GM21737 (cell line): ENCODE results near the gene ALS2CL.
"Not testable (repeated sequence)": the region's sequence is repeated elsewhere in the genome, so short reads cannot be mapped to it uniquely, and the experiment has no call there.

Source experiments
- ATAC-seq: cut with Tn5 transposase; IDR thresholded peaks from one replicate; pipeline ENCODE4 v1.9.1; 2021; ENCODE audit warnings: mild to moderate bottlenecking, moderate library complexity; ENCODE audit not compliant: unreplicated experiment

Gene ALS2CL

GRCh38 chr3:46705022-46705530, 11.6 kb upstream of the ALS2CL start:
- ATAC-seq: no peak

DNA sequence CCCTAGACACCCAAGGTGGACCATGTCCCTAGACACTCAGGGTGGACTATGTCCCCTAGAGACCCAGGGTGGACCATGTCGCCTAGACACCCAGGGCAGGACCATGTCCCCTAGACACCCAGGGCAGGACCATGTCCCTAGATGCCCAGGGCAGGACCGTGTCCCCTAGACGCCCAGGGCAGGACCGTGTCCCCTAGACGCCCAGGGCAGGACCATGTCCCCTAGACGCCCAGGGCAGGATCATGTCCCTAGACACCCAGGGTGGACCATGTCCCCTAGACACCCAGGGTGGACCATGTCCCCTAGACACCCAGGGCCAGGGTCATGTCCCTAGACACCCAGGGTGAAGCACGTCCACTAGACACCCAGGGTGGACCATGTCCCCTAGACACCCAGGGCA, 10.9 kb upstream of the ALS2CL start:
- ATAC-seq: not testable (repeated sequence)

- ATAC-seq: no peak
These were observed 9.6 kb upstream of the ALS2CL start for GRCh38 chr3:46703013-46703520.

DNA sequence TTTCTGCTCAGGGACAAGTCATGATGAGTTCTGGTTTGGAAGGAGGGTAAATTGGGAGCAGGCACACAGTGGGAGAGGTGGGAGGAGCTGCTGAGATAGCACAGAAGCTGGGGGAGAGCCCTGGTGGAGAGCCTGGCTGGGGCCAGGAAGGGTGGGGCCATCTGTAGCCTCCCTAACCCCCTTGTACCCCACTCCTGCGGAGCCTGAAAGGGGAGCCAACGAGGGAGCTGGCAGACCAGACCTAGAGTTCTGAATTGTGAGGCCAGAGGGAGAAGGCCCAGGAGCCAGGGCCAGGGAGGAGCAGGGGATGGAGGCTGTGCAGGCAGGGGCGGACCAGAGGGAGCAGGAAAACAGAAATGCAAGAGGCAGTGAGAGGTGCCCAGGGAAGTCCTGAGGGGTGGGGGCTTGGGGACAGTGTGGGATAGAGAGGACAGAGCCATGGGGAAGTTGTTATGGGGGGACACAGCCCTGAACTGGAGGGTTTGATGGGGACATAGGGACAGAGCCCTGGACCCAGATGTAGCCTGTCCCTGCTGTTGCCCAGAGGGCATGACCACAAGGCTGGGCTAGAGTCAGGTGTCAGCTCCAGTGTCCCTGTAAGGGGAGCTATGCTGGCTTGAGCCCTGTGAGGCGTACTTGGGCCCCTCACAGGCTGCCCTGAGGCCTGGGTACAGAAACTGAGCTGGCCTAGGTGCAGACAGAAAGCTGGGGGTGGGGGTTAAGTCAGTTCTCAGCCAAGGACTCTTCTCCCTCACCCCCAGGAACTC, 8.9 kb upstream of the ALS2CL start:
- ATAC-seq: no peak

DNA sequence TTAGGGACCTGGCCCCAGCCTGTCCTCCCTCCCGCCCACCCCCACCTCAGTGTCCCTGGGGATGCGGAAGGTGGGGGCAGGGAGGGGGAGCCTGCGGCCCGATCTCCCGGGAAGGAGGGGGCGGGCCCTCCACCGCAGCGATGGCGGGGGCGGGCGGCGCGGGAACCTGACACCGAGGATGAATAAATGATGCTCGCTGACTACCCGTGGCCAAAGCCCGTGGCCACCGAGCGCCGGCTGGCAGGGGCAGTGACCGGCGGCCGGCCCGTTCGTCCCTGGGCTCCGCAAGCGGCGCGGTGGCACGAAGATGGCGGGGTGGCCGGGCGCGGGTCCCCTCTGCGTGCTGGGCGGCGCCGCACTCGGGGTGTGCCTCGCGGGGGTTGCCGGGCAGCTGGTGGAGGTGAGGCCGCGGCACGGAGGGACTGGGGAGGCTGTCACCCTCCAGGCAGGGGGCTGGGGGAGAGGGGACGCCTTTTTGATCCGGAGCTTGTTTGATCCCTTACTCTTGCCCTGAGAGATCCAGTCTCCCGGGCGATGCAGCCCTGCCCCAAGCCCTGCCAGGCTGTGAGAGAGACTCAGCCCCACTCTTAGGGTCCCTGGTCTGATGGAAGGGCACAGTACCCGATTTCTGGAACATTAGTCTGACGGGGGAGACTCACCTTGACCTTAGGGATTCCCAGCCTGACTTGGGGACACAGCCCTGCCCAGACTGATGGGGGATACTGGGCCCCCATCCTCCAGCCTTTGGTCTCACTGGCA, 7.9 kb upstream of the ALS2CL start, which contains the start of gene TMIE:
Gene TMIE, plus strand, starts transcription at position 212 of the 759 bp plus-strand sequence. Its CDS starts 96 bp downstream, at position 308.
- ATAC-seq: no peak

DNA sequence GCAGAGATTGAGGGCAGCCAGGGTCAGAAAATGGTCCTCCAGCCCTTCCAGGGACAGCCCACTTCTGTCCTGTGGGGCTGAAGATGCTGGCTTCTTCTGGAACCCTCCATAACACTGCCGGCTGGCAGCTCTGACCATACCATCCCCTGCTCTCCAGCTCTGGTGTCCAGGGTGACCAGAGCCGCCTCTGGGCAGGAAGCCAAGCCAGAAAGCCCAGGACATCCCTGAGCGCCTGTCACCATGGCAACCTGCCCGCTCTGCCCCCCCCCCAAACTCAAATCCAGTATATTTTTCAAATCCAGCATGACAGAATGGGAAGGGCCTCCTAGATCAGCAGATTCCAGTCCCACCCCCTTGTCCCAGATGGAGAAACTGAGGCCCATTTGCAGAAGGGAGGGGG, 7.3 kb upstream of the ALS2CL start:
- ATAC-seq: no peak

DNA sequence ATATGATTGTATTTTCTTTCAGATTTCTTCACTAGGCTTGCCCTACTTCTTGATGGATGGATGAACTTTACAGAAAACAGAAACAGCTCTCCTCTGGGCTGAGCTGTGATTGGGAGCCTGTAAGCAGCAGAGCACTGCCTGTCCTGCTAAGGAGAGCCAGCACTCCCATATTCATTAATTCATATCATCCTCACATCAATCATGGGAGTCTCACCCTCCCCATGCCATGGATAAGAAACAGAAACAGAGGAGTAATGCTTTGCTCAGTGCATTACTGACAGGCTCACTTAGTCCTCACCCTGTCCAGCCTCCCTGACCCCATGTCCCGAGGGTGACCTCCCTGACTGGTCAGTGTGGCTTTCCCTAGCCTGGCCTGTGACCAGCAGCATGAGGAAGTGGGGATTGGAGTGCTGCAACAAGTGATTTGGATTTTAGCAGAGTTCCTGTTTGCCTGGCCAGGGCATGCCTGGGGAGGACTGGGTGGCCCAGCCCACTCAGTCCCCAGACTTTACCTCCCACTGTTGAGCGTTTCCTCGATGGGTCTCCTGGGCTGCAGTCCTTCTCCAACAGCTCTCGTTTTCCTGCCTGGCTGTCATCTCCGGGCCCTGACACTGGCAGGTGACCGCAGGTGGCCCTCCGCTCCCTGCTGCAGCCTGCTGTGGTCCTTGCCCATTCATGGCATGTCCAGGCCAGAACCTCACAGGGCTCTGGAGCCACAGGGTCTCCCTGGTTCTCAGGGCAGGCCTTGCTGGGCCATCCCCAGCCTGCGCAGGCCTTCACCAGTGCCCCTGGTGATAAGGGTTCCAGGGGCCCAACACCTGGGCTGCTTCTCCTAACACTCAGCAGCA, 6.4 kb upstream of the ALS2CL start:
- no peak for ATAC-seq

- no peak for ATAC-seq
These were observed 2.7 kb upstream of the ALS2CL start for GRCh38 chr3:46695962-46696894.

DNA sequence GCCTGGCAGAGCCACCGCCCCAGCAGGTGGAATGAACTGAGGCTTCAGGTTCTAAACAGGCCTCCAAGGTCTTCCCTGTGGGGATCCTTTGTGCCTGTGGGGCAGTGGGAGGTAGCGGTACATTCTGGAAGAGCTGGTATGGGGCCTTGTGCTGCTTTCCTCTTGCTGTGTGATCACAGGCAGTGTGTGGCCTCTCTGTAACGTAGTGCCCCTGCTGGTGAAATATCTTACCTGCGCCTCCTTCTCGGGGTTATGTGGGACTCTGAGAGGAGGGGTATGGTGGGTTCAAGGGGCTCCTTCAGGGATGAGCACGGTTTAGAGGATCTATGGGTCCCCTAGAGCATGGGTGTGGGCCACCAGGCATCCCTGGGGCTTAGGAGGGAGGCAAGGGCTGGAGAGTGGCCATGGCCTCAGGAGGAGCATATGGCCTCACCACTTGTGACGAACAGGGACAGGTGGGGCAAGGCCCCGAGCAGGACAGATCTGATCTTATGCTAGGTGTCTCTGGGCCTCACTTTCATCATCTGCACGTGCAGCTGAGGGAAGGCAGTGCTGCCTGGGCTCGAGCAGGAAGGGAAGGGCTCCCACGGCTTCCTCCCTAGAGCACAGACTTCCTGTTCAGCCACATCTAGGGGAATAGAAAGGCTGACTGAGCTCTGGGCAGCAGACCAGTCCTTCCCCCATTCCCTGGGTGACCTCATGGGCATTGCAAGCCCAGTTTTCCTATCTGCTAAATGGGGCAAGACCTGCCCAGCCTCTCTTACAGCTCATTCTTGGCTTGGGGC, 1.9 kb upstream of the ALS2CL start:
- ATAC-seq: no peak

GRCh38 chr3:46694520-46694919, 1.0 kb upstream of the ALS2CL start:
- ATAC-seq: no peak

- ATAC-seq: no peak
These were observed 380 bp upstream of the ALS2CL start for GRCh38 chr3:46693892-46694226.

DNA sequence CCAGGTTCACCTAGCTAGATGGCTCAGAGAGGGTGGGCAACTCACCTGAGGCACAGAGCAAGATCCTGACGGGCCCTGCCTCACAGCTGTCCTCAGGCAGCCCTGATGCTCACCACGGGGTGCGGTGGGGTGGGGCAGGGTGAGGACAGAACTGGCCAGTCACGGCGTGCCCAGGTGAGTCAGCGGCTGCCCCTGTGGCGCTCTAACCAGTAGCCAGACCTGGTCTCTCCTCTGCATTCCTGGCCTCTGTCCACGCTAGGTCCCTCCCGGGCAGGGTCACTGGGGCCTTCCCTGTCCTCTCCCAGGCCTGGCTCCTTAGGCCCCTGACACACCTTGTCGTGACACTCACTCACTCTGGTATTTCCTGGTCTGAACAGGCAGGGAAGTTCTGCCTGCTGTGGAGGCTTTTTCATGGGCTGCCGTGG, 901 bp downstream of the ALS2CL start:
- ATAC-seq: no peak

DNA sequence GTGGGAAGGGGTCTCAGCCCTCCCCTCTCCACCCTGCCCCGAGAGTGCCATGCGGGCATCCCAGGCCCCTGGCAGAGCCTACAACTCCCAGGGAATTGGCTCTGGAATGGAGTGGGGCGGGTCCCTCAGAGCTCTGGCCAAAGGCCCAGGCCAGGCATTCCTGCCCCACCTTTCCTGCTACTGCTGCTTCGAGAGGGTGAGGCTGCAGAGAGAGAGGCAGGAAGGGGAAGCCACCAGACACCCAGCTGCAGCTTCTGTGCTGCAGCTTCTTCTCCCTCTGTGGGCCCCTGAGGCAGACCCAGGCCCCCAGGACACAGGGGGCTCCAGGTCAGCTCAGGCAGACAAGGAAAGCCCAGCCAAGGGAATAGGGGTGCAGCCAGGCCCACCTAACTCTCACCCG, 2.7 kb downstream of the ALS2CL start:
- ATAC-seq: no peak

DNA sequence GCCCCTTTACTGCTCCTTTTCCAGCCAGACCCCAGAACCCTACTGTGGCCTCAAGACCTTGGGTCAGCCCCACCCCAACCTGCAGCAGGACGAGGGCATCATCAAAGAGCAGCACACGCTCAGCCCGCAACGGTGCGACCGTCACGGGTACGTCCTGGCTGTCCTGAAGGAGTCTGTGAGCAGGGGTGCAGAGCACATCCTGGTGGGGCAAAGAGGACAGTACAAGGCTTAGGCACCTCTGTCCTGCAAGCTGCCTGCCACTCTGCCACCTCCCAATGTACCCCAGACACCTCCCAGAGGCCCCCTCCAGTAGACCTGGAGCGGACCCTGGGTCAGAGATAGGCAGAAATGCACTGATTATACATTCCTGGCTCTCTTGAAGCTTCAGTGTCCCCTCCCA, 8.0 kb downstream of the ALS2CL start:
- ATAC-seq: no peak

DNA sequence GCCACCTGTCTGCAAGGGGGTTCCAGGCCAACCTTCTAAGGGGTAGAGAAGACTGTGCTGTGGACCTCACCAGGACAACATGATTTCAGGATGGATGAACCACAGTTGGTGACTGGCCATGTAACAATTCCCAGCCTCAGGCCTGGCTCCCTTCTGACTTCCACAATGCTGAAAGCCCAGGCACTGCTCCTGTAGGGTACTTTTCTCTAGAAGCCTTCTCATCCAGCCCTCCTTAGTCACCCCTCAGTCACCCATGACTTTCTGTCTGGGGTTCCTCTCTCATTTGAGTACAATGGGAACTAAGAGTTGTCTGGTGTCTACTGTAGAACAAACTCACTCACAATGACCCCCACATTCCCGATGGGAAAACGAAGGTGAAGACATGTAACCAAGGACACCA, 8.6 kb downstream of the ALS2CL start:
- ATAC-seq: no peak

DNA sequence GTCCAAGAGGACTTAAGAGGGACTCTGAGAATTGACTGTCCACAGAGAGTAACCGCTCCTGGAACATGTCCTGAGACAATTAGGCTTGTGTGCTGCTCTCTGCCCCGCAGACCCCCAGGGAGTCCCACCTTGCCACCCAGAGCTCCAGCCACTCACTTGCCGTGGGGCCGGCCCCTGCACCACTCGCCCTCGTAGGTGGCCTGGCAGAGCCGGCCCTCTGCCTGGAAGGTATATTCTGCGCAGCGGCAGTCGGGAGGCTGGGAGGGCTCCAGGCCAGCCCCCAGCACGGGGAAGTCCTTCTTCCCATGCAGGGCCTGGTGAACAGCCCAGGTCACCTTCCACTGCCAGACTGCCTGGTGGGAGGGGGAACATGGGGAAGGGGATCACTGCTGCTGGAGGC, 10.5 kb downstream of the ALS2CL start:
- ATAC-seq: no peak

GRCh38 chr3:46681856-46682540, 11.5 kb downstream of the ALS2CL start:
- no peak for ATAC-seq

- ATAC-seq: no peak
These were observed 12.1 kb downstream of the ALS2CL start for GRCh38 chr3:46681387-46681786.
